MCF 10A (cell line): ENCODE results near the gene BSPRY. TPM values are rescaled to one million over a fixed set of nuclear protein-coding genes. Genes with fewer than 3 reads are reported as not detected.

Experiments
- BruUV-seq: library from RNA; stranded (reverse); fragments of 400-500 nt; replicated peaks from 2 replicates; lab custom pipeline; 2021; lab: Mats Ljungman, UMichigan
- CTCF ChIA-PET: fragments of 300-600 bp; sonication (Branson Sonifier 250); formaldehyde crosslinking; extraction: SDS; loops from one replicate; lab custom pipeline; 2021; ENCODE audit warnings: antibody characterized with exemption, inconsistent platforms; lab: Yijun Ruan, JAX
- POLR2A ChIA-PET: fragments of 300-600, 350-650 bp; sonication (Branson Sonifier 250); formaldehyde crosslinking; extraction: SDS; loops from one replicate; lab custom pipeline; 2020; ENCODE audit warnings: antibody characterized with exemption, inconsistent platforms; lab: Yijun Ruan, JAX
- DNase-seq: peaks from one replicate; pipeline ENCODE4 v3.0.0-alpha.2; 2018; ENCODE audit not compliant: unreplicated experiment
- H3K27ac Mint-ChIP-seq: one replicate; pipeline ENCODE4 v1.8.0; 2022; ENCODE audit warnings: mild to moderate bottlenecking, low read depth, mixed read lengths; ENCODE audit not compliant: unreplicated experiment
- H3K27me3 Mint-ChIP-seq: one replicate; pipeline ENCODE4 v1.8.0; 2022; ENCODE audit warnings: mixed read lengths; ENCODE audit not compliant: insufficient read depth, unreplicated experiment
- H3K36me3 Mint-ChIP-seq: one replicate; pipeline ENCODE4 v1.8.0; 2022; ENCODE audit warnings: mild to moderate bottlenecking, moderate library complexity, mixed read lengths; ENCODE audit not compliant: insufficient read depth, unreplicated experiment
- H3K4me1 Mint-ChIP-seq: one replicate; pipeline ENCODE4 v1.8.0; 2022; ENCODE audit warnings: mixed read lengths; ENCODE audit not compliant: insufficient read depth, unreplicated experiment
- H3K4me3 Mint-ChIP-seq: one replicate; pipeline ENCODE4 v1.8.0; 2022; ENCODE audit warnings: mild to moderate bottlenecking, moderate library complexity, mixed read lengths; ENCODE audit not compliant: unreplicated experiment
- H3K9me3 Mint-ChIP-seq: one replicate; pipeline ENCODE4 v1.8.0; 2022; ENCODE audit warnings: mixed read lengths; ENCODE audit not compliant: unreplicated experiment
- CTCF ChIP-seq: fragments of 200-600 bp; IDR thresholded peaks from one replicate; pipeline ENCODE4 v1.8.0; 2022; ENCODE audit warnings: antibody characterized with exemption, mild to moderate bottlenecking; ENCODE audit not compliant: unreplicated experiment
- intact Hi-C: fragments of 100-400 bp; cut with micrococcal nuclease; formaldehyde crosslinking; loops from 2 replicates; pipeline ENCODE4 v1.14.1; 2022
- total RNA-seq: library from RNA; stranded (reverse); gene quantifications from 2 replicates; pipeline ENCODE4 v1.2.3, GENCODE V29; 2022

The BSPRY gene
- total RNA-seq, 1 experiment from 2014 or later: 0.21 TPM

GRCh38 chr9:113409481-113409880 lies 60.1 kb downstream of the BSPRY start:
- Mint-ChIP-seq H3K9me3 (no peaks in the 10 kb centered on the region), H3K27me3 (no peaks in the 10 kb centered on the region), H3K36me3 (peaks cover 32% of the 10 kb centered on the region), H3K4me3 (peak overlapping the region; percentile 77), H3K27ac (peak overlapping the region; percentile 96), H3K4me1 (peaks cover 18% of the 10 kb centered on the region)
- no peak for TF ChIP-seq CTCF
- ChIA-PET CTCF (interaction anchor here (0.5 to 12.6 kb wide), 11 partner anchors 9 to 272 kb away, joined by 3 to 141 read pairs (median 5); partner anchors contain the start of genes ALAD, CDC26, PRPF4 and WDR31), POLR2A (interaction anchor here (0.7 to 3.6 kb wide), 13 partner anchors 9 to 258 kb away, joined by 3 to 49 read pairs (median 5); partner anchors contain the start of genes ALAD, CDC26, FKBP15 and HDHD3)
- TSS peak; percentile 48 for BruUV-seq
- intact Hi-C loops: loop anchor here (10.0 kb wide), 1 partner anchor 485 kb away; no protein-coding TSS in a partner anchor
- no peak for DNase-seq

- ChIA-PET CTCF (interaction anchor here (0.5 to 12.6 kb wide), 11 partner anchors 8 to 1640 kb away, joined by 3 to 141 read pairs (median 5); partner anchors contain the start of genes ALAD, CDC26 and PRPF4), POLR2A (interaction anchor here (0.6 to 3.6 kb wide), 20 partner anchors 9 to 266 kb away, joined by 3 to 49 read pairs (median 4); partner anchors contain the start of genes ALAD, BSPRY, CDC26 and FKBP15)
- no TSS peak for BruUV-seq
- no peaks in the 10 kb centered on the region for H3K27me3 Mint-ChIP-seq
- H3K36me3 Mint-ChIP-seq: peaks cover 32% of the 10 kb centered on the region
- intact Hi-C loops: loop anchor here (10.0 kb wide), 1 partner anchor 485 kb away; no protein-coding TSS in a partner anchor
- H3K4me3 Mint-ChIP-seq: peak overlapping the region; percentile 77
- DNase-seq: no peak
- peaks cover 18% of the 10 kb centered on the region for H3K4me1 Mint-ChIP-seq
- TF ChIP-seq CTCF: no peak
- H3K27ac Mint-ChIP-seq: peak overlapping the region; percentile 96
- H3K9me3 Mint-ChIP-seq: no peaks in the 10 kb centered on the region
These were observed 60.5 kb downstream of the BSPRY start for GRCh38 chr9:113409883-113410206.

DNA sequence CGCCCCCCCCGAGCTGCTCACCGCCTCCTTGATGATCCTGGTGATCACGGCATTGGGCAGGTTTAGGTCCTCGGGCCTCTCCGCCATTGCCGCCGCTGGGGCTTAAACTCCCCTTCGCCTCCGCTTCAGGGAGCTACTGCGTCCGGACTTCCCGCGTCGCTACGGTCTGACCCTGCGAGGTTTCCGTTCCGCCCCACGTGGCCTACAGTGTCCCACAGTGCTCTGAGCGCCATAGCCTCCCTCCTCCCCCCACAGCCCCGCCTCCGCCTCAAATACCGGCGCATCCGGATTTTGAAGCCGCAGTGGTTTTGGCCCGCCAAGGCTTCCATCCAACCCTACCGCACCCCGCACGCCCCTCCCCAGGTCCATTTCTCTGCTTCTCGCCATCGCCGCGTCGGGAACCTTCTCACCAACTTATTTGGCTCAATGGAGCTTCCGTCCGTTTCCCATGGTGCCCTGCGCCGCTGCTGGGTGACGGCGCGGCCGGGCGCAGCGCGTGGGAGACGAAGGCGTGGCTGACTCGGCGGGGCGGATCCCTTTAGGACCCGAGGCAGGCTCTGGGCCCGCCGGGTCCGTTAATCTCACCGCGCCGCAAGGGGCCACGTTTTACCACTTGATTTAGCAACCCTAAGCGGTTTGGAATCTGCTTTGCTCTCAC lies 61.0 kb downstream of the BSPRY start, which contains the start of the genes C9orf43 and POLE3:
Gene C9orf43 (plus strand): TSS at position 541 of the 658 bp plus-strand sequence. CDS start 2,747 bp downstream, outside the sequence.
Gene POLE3 (minus strand): TSS at position 469 of the 658 bp plus-strand sequence. CDS start 382 bp downstream, at position 87.
- ChIA-PET CTCF (interaction anchor here (0.5 to 12.6 kb wide), 12 partner anchors 9 to 1640 kb away, joined by 3 to 141 read pairs (median 4); partner anchors contain the start of genes ALAD, CDC26 and PRPF4), POLR2A (interaction anchor here (0.6 to 3.6 kb wide), 21 partner anchors 10 to 555 kb away, joined by 3 to 49 read pairs (median 4); partner anchors contain the start of genes ALAD, BSPRY, CDC26 and FKBP15)
- Mint-ChIP-seq H3K27me3 (no peaks in the 10 kb centered on the region), H3K4me1 (peaks cover 18% of the 10 kb centered on the region), H3K36me3 (peaks cover 32% of the 10 kb centered on the region), H3K27ac (peak within 1 kb of the TSS; percentile 96), H3K4me3 (peak within 1 kb of the TSS; percentile 77), H3K9me3 (no peaks in the 10 kb centered on the region)
- DNase-seq: peak; percentile 96
- BruUV-seq: no TSS peak
- intact Hi-C loops: no loop called here
- no peak for TF ChIP-seq CTCF

DNA sequence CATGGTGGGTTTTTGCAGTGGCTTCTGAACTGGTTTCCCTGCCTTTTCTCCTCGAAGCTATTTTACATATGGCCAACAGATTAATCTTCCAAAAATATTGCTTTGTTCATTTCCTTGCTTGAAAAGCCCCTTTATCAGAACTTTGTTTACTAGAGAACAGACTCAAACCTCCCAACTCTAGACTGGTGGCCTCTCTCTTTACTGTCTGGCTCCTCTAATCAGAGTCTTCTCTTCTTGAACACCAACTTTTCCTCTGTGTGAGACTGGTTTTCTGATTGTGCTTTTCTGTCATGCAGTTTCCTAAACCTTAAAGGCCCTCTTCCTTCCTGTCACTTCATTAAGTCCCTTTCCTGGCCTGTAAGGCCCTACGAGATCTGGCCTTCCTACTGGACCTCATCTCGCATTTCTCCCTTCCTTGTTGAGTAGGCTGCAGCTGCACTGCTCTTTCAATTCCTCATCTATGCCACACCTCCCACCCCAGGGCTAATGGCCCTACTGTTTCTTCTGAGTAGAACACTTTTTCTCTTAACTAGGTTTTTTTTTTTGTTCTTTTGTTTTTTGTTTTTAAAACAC lies 66.9 kb downstream of the BSPRY start:
- H3K27ac Mint-ChIP-seq: no peak overlapping the region
- no peaks in the 10 kb centered on the region for H3K36me3 Mint-ChIP-seq
- CTCF ChIA-PET: interaction anchor here (0.6 to 1.4 kb wide), 4 partner anchors 11 to 666 kb away, joined by 3 to 5 read pairs (median 4); no protein-coding TSS in a partner anchor
- TF ChIP-seq CTCF: no peak
- no peaks in the 10 kb centered on the region for H3K4me1 Mint-ChIP-seq
- no peak overlapping the region for H3K4me3 Mint-ChIP-seq
- DNase-seq: no peak
- intact Hi-C loops: no loop called here
- BruUV-seq: no TSS peak
- H3K27me3 Mint-ChIP-seq: no peaks in the 10 kb centered on the region
- POLR2A ChIA-PET: interaction anchor here (0.7 kb wide), 1 partner anchor 66 kb away, joined by 4 read pairs; no protein-coding TSS in a partner anchor
- H3K9me3 Mint-ChIP-seq: no peaks in the 10 kb centered on the region
